LHCN-M2 (cell line): ENCODE results near the gene ZDHHC11B. TPM values are rescaled to one million over a fixed set of nuclear protein-coding genes. Genes with fewer than 3 reads are reported as not detected.
"Not testable (repeated sequence)": the region's sequence is repeated elsewhere in the genome, so short reads cannot be mapped to it uniquely, and the experiment has no call there.

ENCODE experiments used
- DNase-seq: peaks from one replicate; pipeline ENCODE4 v3.0.0-alpha.2; 2012; ENCODE audit warnings: low read depth
- total RNA-seq: library from RNA; depleted of rRNA; stranded (reverse); fragments of >200 nt; gene quantifications from 2 replicates; pipeline ENCODE4 v1.2.3, GENCODE V29; 2014

The ZDHHC11B gene
- total RNA-seq, 1 experiment from 2014 or later, result not detected

- not testable (repeated sequence) for DNase-seq
Observed at GRCh38 chr5:753567-754142, 30.9 kb downstream of the ZDHHC11B start.

- DNase-seq, result not testable (repeated sequence)
Observed at GRCh38 chr5:752532-753115, 31.9 kb downstream of the ZDHHC11B start.

DNA sequence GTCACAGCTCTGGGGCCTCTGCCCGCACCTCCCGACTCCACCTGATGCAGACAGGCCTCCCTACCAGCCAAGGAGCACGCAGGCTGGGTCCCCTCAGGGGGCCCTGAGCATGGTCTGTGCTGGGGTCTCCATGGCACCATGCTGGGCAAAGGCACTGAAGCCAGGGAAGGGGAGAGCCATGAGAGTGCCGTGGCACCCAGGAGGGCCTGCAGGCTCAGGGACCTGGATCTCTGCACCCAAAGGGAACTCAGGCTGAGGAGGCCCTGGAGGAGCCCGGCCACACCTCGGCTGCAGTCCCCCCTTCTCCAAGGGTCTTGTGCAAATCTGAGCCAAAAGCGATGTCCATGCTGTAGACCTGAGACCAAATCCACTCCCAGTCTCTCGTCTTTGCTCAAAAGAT is 32.5 kb downstream of the ZDHHC11B start:
- not testable (repeated sequence) for DNase-seq

DNA sequence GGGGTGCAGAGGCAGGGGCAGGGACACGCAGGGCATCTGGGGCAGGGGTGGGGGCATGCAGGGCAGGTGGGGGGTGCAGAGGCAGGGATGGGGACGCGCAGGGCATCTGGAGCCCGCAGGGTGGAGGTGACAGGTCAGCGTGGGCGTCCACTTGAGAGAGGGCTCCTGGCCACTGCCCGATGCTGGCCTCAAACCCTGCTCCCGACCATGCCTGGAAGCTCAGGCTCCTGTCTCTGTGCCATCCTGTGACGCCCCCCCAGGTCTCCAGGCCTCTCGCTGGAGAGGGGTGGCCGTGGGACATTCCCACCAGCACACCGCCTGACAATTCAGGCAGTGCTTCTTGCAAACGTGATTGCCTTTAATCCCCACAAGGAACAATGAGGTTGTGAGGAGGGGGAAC is 33.0 kb downstream of the ZDHHC11B start:
- no peak for DNase-seq

DNA sequence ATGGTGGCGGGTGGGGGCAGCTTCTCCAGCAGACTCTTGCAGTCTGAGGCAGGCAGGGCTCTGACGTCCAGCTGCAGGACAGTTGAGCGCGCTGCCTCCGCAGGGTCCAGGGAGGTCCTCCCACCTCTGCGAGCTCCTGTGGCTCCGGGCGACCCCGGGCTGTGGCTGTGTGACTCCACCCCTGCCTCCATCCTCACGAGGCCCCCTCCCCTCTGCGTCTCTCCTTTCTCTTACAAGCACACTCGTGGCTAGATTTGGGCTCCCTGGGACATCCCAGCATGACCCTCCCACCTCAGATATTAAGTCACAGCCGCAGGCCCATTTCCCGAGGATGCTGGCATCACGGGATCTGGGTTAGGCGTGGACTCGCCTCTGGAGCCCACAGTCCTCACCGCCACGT is 34.3 kb downstream of the ZDHHC11B start:
- DNase-seq, result not testable (repeated sequence)

GRCh38 chr5:749101-749670 is 35.3 kb downstream of the ZDHHC11B start:
- DNase-seq, result no peak

GRCh38 chr5:748011-748980 is 36.2 kb downstream of the ZDHHC11B start:
- DNase-seq, result not testable (repeated sequence)

- DNase-seq, result not testable (repeated sequence)
Observed at GRCh38 chr5:747303-747844, 37.2 kb downstream of the ZDHHC11B start.

DNA sequence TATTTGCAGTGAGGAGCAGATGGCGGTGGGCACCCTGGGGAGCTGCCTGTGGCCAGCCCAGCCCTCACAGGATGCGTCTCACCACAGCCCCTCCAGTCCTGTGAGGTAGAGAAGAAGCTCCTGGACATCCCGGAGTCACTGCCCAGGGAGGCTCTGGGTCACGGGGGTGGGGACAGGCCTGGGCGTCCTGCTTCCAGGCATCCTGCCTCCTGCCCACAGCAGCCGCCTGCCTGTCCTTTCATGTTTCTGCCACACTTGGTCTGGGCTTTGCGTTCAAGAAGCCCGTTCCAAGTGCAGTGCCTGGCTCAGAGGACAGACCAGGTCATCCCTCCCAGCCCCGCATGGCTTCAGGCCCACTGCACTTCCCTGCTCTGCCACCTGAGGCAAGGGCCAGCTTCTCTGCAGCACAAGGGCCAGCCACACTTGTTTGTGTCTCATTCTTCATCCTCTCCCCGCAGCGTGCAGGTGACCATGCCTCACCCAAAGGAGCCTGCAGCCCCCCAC is 38.2 kb downstream of the ZDHHC11B start:
- DNase-seq, result no peak

- not testable (repeated sequence) for DNase-seq
Observed at GRCh38 chr5:745272-746142, 39.0 kb downstream of the ZDHHC11B start.

DNA sequence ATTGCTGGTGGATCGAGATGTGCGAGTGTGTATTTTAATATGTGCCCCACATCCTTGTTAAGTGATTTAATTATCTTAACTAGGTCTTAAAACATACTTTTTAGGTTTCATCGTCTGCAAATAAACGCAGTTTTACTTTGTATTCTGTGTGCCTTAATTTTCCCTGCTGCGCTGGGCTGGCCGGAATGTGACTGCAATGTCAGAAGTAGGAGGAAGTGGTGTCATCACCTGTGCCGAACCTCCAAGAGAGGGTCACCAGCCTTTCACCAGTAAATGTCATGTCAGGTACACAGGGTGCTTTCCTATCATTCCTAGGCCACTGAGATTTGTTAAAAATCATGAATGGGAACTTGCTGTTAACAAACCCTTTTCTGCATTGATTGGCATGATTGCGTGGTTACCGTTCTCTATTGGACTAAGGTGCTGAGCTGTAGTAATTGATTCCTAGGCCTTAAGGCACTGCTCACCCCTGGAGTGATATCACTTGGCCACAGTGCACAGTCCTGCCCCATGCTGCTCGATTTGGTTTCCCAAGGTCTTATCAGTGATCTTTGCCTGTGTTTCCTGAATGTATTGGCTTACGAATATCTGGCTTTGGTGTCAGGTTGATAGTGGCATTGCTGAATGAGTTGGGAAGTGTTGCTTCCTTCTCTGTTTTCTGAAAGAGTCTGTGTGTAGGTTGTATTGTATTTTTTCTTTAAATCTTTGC is 40.7 kb downstream of the ZDHHC11B start:
- DNase-seq, result not testable (repeated sequence)

GRCh38 chr5:742276-742675 is 42.3 kb downstream of the ZDHHC11B start:
- DNase-seq, result not testable (repeated sequence)

- DNase-seq, result not testable (repeated sequence)
Observed at GRCh38 chr5:734145-734544, 50.4 kb downstream of the ZDHHC11B start.

DNA sequence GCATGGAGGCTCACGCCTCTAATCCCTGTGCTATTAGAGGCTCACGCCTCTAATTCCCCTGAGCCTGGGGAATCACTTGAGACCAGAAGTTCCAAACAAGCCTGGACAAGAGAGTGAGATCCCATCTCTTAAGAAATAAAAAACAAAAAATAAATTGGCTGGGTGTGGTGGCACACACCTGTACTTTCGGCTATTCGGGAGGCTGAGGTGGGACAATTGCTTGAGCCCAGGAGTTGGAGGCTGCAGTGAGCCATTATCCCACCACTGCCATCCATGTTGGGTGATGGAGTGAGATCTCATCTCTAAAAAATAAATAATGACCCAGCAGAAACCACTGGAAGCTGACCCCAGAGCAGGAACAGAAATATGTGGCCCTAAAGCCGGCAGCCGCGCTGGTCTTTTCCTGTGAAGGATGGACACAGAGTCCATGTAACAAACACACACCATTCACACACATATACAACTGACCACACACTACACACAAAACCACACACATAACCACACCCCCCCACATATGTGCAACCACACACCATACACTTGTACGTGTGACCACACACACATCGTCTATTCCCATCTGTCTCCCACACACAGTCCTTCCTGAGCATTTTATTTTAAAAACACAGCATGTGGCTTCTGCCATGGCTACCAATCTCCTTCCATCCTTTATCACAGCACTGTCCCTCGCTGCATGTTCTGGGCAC is 51.6 kb downstream of the ZDHHC11B start:
- not testable (repeated sequence) for DNase-seq

- not testable (repeated sequence) for DNase-seq
Observed at GRCh38 chr5:729225-729624, 55.3 kb downstream of the ZDHHC11B start.

GRCh38 chr5:727087-727486 is 57.4 kb downstream of the ZDHHC11B start:
- DNase-seq, result not testable (repeated sequence)

- DNase-seq, result not testable (repeated sequence)
Observed at GRCh38 chr5:723865-724264, 60.7 kb downstream of the ZDHHC11B start.

DNA sequence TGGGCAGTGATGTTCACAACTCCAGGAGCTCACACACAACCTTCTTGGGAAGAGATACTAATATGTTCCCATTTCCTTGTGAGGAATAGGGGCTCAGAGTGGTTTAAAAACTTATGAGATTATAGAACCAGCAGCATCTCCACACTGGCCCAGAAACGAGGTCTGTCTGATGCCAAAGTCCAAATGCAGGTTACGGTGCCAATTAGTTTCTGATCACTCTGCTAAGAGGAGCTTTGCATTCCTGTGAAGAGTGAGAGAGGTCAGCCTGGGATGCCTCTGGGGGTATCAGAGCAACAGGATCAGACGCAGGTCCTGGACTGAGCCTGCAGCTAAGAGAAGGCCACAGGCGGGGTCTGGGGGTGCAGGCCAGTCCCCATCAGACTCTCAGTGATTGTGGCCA is 61.2 kb downstream of the ZDHHC11B start:
- DNase-seq, result not testable (repeated sequence)

DNA sequence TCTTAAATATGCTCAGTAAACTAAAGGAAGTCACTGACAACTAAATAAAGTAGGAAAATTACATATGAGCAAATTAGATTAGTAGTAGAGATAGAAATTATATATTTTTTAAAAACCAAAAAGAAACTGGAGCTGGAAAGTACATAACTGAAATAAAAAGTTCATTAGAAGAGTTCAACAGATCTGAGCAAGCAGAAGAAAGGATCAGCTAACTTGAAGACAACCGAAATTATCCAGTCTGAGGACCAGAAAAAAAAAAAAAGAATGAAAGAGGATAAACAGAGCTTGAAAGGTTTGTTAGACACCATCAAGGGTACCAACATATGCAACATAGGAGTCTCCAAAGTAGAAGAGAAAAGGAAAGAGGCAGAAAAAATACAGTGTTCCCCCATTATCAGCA is 65.2 kb downstream of the ZDHHC11B start:
- not testable (repeated sequence) for DNase-seq
